ENCODE measurements around the gene CYTH1. TPM values are rescaled to one million over a fixed set of nuclear protein-coding genes. Genes with fewer than 3 reads are reported as not detected.

CYTH1 gene
- total RNA-seq, 1 experiment from 2014 or later: 9.7 TPM

DNA sequence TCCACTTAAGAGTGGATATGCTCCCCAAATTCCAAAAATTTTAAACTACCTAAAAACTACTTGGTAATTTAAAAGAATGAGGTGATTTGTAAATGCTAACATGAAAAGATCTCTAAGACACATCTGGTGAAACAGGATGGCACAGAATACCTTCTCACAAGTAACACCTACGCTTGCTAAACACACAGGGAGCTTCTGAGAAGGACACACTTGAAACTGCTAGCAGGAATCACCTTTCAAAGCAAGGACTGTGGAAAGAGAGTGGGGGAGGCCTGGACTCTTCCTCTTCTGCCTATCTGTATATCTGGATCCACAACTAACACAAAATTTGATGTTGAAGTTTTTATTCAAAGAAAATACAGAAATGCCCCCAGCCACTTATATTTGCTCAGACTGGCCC lies 52.4 kb downstream of the CYTH1 start:
- H4K5ac ChIP-seq (ENCODE audit: insufficient read length, low read depth, low read length): no peak overlapping the region
- no peak overlapping the region for H3K9ac ChIP-seq (ENCODE audit: extremely low read depth, insufficient read length, low read length)
- H3K4me1 ChIP-seq (ENCODE audit: insufficient read depth, low read length): peaks cover 3% of the 10 kb centered on the region; the same call in 1 of the 2 replicates
- no peak overlapping the region for H3K4me3 Mint-ChIP-seq
- H2AK5ac ChIP-seq (ENCODE audit: insufficient read length, low read length): no peak overlapping the region
- peaks cover 20 to 26% of the 10 kb centered on the region in 2 experiments for H3K4me1 Mint-ChIP-seq
- H3K79me2 ChIP-seq (ENCODE audit: insufficient read depth, low read length): no peaks in the 10 kb centered on the region; the same call in 1 of the 2 replicates
- no peak overlapping the region for H3K27ac ChIP-seq (ENCODE audit: insufficient read length, low read depth, low read length)
- H3K9me3 Mint-ChIP-seq: no peaks in the 10 kb centered on the region
- H3K4me2 ChIP-seq (ENCODE audit: insufficient read depth, insufficient read length, low read length): no peak overlapping the region
- no peaks in the 10 kb centered on the region for H3K9me3 ChIP-seq (ENCODE audit: control insufficient read depth, low read depth, low read length)
- no peaks in the 10 kb centered on the region for H3K36me3 Mint-ChIP-seq (ENCODE audit: insufficient read depth in 1 of 3, low read depth in 3 of 3)
- no peaks in the 10 kb centered on the region for H4K20me1 ChIP-seq (ENCODE audit: control insufficient read depth, insufficient read depth, insufficient read length)
- H3K18ac ChIP-seq (ENCODE audit: insufficient read length, low read depth, low read length): no peak overlapping the region
- H2BK5ac ChIP-seq (ENCODE audit: insufficient read length, low read length): no peak overlapping the region
- TF ChIP-seq, protein P1, sequence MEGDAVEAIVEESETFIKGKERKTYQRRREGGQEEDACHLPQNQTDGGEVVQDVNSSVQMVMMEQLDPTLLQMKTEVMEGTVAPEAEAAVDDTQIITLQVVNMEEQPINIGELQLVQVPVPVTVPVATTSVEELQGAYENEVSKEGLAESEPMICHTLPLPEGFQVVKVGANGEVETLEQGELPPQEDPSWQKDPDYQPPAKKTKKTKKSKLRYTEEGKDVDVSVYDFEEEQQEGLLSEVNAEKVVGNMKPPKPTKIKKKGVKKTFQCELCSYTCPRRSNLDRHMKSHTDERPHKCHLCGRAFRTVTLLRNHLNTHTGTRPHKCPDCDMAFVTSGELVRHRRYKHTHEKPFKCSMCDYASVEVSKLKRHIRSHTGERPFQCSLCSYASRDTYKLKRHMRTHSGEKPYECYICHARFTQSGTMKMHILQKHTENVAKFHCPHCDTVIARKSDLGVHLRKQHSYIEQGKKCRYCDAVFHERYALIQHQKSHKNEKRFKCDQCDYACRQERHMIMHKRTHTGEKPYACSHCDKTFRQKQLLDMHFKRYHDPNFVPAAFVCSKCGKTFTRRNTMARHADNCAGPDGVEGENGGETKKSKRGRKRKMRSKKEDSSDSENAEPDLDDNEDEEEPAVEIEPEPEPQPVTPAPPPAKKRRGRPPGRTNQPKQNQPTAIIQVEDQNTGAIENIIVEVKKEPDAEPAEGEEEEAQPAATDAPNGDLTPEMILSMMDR (conservative IDR thresholded peaks at IDR 0.05): no peak
- H3K27ac Mint-ChIP-seq: no peak overlapping the region
- no peak overlapping the region for H2BK12ac ChIP-seq (ENCODE audit: insufficient read length, low read depth, low read length)
- no peak overlapping the region for H2BK20ac ChIP-seq (ENCODE audit: low read depth, low read length, poor library complexity, severe bottlenecking)
- DNase-seq: no peak
- H4K8ac ChIP-seq (replicated peaks; ENCODE audit: insufficient read length, low read depth, low read length): no peak overlapping the region
- H2BK15ac ChIP-seq (ENCODE audit: low read depth, low read length): no peak overlapping the region
- no peak overlapping the region for H3K23ac ChIP-seq (ENCODE audit: insufficient read length, low read depth, low read length)
- no peak overlapping the region for H3K4ac ChIP-seq (ENCODE audit: low read depth, low read length)
- H3K27me3 ChIP-seq (ENCODE audit: insufficient read depth, low read length): no peaks in the 10 kb centered on the region
- H3K27me3 Mint-ChIP-seq (ENCODE audit: low read depth): no peaks in the 10 kb centered on the region
- H2BK120ac ChIP-seq (ENCODE audit: low read depth, low read length, poor library complexity, severe bottlenecking): no peak overlapping the region
- WGBS (ENCODE audit: extremely low coverage, insufficient read length, low lambda C conversion rate): no CpG with 5 or more reads among the region's 1 CpG
- H2AFZ ChIP-seq (ENCODE audit: low read length): no peak overlapping the region
- H3K56ac ChIP-seq (ENCODE audit: insufficient read length, low read depth, low read length): no peak overlapping the region
- H3K14ac ChIP-seq (ENCODE audit: insufficient read depth, low read length): no peak overlapping the region
- no peak overlapping the region for H4K91ac ChIP-seq (ENCODE audit: insufficient read length, low read depth, low read length)
- H3T11ph ChIP-seq (ENCODE audit: low read length): no peak overlapping the region
- H3K79me1 ChIP-seq (ENCODE audit: insufficient read depth, low read depth, low read length, poor library complexity, severe bottlenecking): no peaks in the 10 kb centered on the region
- H3K23me2 ChIP-seq (ENCODE audit: insufficient read length, low read depth, low read length, poor library complexity, severe bottlenecking): no peaks in the 10 kb centered on the region
